Measurements from ENCODE around the gene DNAJC18.

The DNAJC18 gene

DNA sequence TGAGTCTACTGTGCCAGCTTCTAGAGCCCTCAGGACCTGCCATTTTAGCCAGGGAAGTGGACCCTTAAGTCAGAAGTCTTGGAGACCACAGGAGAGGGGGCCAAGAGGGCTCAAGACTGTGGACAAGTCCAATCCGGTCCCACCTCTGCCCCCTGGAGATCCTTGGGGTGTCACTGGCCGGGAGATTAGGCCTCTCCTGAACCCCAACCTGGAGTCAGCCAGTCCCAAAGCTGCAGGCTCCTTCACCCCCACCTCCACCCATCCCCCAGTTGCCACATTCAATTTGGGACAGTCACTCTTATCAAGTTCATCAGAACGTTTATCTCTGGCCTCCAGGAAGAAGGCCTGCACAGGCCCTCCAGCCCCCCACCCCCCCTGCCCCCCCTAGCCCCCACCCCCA lies 56.5 kb downstream of the DNAJC18 start:
- no peak for DNase-seq
- Histone ChIP-seq H3K36me3 (replicated peaks) (no peaks in the 10 kb centered on the region), H3K27me3 (replicated peaks) (no peaks in the 10 kb centered on the region), H3K4me3 (ENCODE audit: low read depth, low read length) (no peak overlapping the region), H3K27ac (no peak overlapping the region)
- in situ Hi-C loops (cut with HindIII; ENCODE audit: low pct_ligation_motif_present, low sequenced_read_pairs), result no loop called here
- TF ChIP-seq, protein P1, sequence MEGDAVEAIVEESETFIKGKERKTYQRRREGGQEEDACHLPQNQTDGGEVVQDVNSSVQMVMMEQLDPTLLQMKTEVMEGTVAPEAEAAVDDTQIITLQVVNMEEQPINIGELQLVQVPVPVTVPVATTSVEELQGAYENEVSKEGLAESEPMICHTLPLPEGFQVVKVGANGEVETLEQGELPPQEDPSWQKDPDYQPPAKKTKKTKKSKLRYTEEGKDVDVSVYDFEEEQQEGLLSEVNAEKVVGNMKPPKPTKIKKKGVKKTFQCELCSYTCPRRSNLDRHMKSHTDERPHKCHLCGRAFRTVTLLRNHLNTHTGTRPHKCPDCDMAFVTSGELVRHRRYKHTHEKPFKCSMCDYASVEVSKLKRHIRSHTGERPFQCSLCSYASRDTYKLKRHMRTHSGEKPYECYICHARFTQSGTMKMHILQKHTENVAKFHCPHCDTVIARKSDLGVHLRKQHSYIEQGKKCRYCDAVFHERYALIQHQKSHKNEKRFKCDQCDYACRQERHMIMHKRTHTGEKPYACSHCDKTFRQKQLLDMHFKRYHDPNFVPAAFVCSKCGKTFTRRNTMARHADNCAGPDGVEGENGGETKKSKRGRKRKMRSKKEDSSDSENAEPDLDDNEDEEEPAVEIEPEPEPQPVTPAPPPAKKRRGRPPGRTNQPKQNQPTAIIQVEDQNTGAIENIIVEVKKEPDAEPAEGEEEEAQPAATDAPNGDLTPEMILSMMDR (IDR thresholded peaks at IDR 0.05; ENCODE audit: low read depth, low read length, missing control alignments), result no peak

DNA sequence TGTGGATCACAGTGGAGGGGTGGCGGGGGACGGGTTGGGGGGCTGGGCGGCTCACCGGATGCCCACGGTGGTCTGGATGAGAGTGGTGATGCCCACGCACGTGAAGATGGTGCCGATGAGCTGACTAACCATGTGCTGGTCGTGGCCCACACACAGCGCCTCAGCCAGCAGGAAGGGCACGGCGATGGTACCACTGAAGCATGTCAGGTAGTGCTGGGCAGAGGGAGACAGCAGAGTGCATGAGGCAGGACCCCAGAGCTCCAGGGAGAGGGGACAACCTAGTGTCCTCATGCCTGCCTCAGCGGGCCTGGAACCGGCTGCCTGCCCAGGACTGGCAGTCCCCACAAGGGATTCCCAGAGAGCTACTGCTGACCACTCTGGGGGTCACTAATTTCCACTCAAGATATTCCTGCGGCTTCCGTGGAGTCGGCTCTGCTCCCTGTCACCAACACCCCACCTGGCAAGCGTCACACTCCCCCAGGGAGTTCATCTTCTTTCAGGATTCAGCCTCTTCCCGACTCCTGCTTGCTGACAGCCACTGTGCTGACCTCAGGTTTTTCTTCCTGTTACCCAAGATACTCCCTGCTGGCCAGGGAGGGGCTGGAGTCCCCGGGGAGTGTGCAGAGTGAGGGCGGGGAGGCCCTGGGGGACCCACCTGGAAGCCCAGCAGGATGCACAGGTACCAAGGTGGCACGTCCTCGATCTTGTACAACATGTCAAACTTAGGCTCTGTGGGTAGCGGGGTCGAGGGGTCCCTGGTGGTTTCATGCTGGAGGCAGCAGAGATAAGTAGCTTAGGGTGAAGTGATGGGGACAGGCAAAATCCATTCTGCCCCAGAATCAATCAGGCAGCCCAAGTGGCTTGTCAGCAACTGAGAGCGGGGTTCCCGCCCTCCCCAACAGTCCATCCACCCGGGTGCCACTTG lies 57.2 kb downstream of the DNAJC18 start:
- TF ChIP-seq, protein P1 (IDR thresholded peaks at IDR 0.05; ENCODE audit: low read depth, low read length, missing control alignments), result no peak
- H3K36me3 ChIP-seq (replicated peaks), result no peaks in the 10 kb centered on the region
- no peak overlapping the region for H3K4me3 ChIP-seq (ENCODE audit: low read depth, low read length)
- DNase-seq, result no peak
- in situ Hi-C loops (cut with HindIII; ENCODE audit: low pct_ligation_motif_present, low sequenced_read_pairs), result no loop called here
- H3K27me3 ChIP-seq (replicated peaks), result no peaks in the 10 kb centered on the region
- no peak overlapping the region for H3K27ac ChIP-seq

DNA sequence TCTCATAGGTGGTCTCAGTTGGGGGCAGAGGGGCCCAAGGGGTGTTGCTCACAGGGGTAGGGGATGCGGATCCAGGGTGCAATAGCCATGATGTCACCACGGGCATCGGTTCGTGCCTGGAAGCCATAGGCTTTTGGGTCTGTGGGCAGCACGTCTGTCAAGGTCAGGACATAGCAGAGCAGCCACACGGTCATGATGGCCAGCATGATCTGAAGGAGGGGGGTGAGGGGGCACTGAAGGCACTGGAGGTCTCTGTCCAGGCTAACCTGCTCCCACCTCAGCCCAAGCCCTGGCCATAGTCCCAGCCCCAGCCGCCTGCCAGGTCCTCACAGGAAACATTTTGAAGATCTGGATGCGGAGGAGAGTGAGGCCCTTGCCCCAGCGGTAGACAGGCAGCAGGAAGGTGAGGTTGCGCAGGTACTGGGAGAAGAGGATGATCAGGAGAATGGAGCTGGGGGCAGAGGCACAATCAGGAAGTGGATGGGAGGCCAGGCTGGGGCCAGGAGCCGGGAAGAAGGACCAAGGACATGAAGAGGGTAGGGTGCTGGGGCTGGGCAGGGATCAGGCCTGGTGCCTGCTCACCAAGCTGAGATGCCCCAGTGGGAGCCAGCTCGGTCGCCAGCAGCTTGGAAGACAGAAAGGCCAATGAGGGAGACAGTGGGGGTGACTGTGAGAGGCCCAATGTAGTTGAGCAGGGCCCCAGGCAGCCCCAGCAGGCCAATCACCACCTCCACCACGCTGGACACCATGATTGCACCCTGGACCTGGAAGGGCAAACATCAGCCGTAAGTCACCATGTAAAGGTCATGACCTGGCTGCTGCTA lies 59.5 kb downstream of the DNAJC18 start:
- no peak for DNase-seq
- no peaks in the 10 kb centered on the region for H3K27me3 ChIP-seq (replicated peaks)
- in situ Hi-C loops (cut with HindIII; ENCODE audit: low pct_ligation_motif_present, low sequenced_read_pairs), result no loop called here
- TF ChIP-seq, protein P1 (IDR thresholded peaks at IDR 0.05; ENCODE audit: low read depth, low read length, missing control alignments), result no peak
- H3K36me3 ChIP-seq (replicated peaks), result no peaks in the 10 kb centered on the region
- no peak overlapping the region for H3K4me3 ChIP-seq (ENCODE audit: low read depth, low read length)
- H3K27ac ChIP-seq, result no peak overlapping the region

- no peak overlapping the region for H3K4me3 ChIP-seq (ENCODE audit: low read depth, low read length)
- TF ChIP-seq, protein P1 (IDR thresholded peaks at IDR 0.05; ENCODE audit: low read depth, low read length, missing control alignments), result no peak
- H3K27me3 ChIP-seq (replicated peaks), result no peaks in the 10 kb centered on the region
- no peak overlapping the region for H3K27ac ChIP-seq
- no peak for DNase-seq
- in situ Hi-C loops (cut with HindIII; ENCODE audit: low pct_ligation_motif_present, low sequenced_read_pairs), result no loop called here
- H3K36me3 ChIP-seq (replicated peaks), result no peaks in the 10 kb centered on the region
Observed at GRCh38 chr5:139378941-139379361, 60.4 kb downstream of the DNAJC18 start.

DNA sequence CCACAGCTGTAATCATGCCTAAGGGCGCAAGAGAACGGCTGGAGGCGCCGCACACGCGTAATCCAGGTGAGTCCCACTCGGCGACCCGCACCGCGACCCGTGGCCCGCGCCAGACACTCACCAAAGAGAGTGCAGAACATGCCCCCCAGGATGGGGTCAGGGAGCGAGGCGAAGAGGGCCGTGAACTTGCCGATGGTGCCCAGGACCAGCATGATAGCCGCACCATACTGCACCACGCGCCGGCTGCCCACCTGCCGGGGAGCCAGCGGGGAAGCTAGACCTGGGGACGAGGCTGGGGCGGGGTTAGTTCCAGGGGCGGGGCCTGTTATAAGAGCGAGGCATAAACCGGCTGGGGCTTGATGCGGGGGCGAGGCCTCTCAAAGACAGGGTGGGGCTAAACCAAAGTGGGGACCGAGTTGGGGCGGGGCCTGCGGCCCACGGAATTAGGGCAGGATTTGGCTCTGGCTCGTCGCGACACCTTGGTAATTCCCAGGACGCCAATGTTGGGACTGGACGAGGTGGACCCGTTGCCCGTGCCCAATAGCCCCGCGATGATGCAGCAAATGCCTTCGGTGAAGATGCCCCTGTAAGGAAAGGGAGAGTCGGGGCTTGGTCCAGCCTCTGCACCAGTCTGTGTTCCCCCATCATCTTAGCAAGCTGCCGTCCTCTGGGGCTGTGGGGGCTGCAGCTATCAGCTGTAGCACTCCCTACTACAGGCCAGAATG lies 61.1 kb downstream of the DNAJC18 start:
- Histone ChIP-seq H3K27ac (no peak overlapping the region), H3K36me3 (replicated peaks) (no peaks in the 10 kb centered on the region), H3K4me3 (ENCODE audit: low read depth, low read length) (no peak overlapping the region), H3K27me3 (replicated peaks) (no peaks in the 10 kb centered on the region)
- TF ChIP-seq, protein P1 (IDR thresholded peaks at IDR 0.05; ENCODE audit: low read depth, low read length, missing control alignments), result no peak
- DNase-seq, result no peak
- in situ Hi-C loops (cut with HindIII; ENCODE audit: low pct_ligation_motif_present, low sequenced_read_pairs), result no loop called here
